Parathyroid adenoma (tissue), 2 donors: Measurements from ENCODE around the gene SCAMP4.

Source experiments
- H2AFZ ChIP-seq: fragments of 300-600 bp; sonication (generic); one replicate; pipeline ENCODE4 v1.7.0; 2017; ENCODE audit warnings: antibody characterized with exemption, mild to moderate bottlenecking
- H3K27ac ChIP-seq: fragments of 300-600 bp; sonication (generic); one replicate; pipeline ENCODE4 v1.7.0; 2017
- H3K27me3 ChIP-seq: fragments of 300-600 bp; sonication (generic); one replicate; pipeline ENCODE4 v1.7.0; 2017; ENCODE audit warnings: low read length; ENCODE audit not compliant: control insufficient read depth, insufficient read depth
- H3K36me3 ChIP-seq: fragments of 300-600 bp; sonication (generic); one replicate; pipeline ENCODE4 v1.7.0; 2017; ENCODE audit warnings: low read length; ENCODE audit not compliant: control insufficient read depth, insufficient read depth
- H3K4me1 ChIP-seq: fragments of 300-600 bp; sonication (generic); one replicate; pipeline ENCODE4 v1.7.0; 2017; ENCODE audit warnings: control low read depth
- H3K4me2 ChIP-seq: fragments of 300-600 bp; sonication (generic); one replicate; pipeline ENCODE4 v1.7.0; 2017; ENCODE audit warnings: low read length
- H3K4me3 ChIP-seq: fragments of 300-600 bp; sonication (generic); one replicate; pipeline ENCODE4 v1.7.0; 2017; ENCODE audit warnings: low read depth, low read length
- H3K79me2 ChIP-seq: fragments of 300-600 bp; sonication (generic); one replicate; pipeline ENCODE4 v1.7.0; 2017; ENCODE audit warnings: control low read depth
- H3K9ac ChIP-seq: fragments of 300-600 bp; sonication (generic); one replicate; pipeline ENCODE4 v1.7.0; 2017; ENCODE audit warnings: mild to moderate bottlenecking
- H3K9me3 ChIP-seq: fragments of 300-600 bp; sonication (generic); one replicate; pipeline ENCODE4 v1.7.0; 2017; ENCODE audit warnings: low read length; ENCODE audit not compliant: control insufficient read depth
- TF ChIP-seq, protein P1 (sequence below): fragments of 300-600 bp; sonication (generic); IDR thresholded peaks from one replicate; pipeline ENCODE4 v1.7.0; 2017; ENCODE audit warnings: antibody characterized with exemption, mild to moderate bottlenecking
- donor health status: primary hyperparathyroidism.

Gene SCAMP4

GRCh38 chr19:1942934-1943555 is 37.8 kb downstream of the SCAMP4 start:
- no peak overlapping the region for H3K9ac ChIP-seq
- no peaks in the 10 kb centered on the region for H3K9me3 ChIP-seq
- H3K4me3 ChIP-seq, result no peak overlapping the region
- H3K36me3 ChIP-seq, result no peaks in the 10 kb centered on the region
- peak overlapping the region; percentile 98 for H3K4me2 ChIP-seq
- H3K27me3 ChIP-seq, result no peaks in the 10 kb centered on the region
- H3K79me2 ChIP-seq, result peaks cover 55% of the 10 kb centered on the region
- no peak overlapping the region for H3K27ac ChIP-seq
- TF ChIP-seq, protein P1, sequence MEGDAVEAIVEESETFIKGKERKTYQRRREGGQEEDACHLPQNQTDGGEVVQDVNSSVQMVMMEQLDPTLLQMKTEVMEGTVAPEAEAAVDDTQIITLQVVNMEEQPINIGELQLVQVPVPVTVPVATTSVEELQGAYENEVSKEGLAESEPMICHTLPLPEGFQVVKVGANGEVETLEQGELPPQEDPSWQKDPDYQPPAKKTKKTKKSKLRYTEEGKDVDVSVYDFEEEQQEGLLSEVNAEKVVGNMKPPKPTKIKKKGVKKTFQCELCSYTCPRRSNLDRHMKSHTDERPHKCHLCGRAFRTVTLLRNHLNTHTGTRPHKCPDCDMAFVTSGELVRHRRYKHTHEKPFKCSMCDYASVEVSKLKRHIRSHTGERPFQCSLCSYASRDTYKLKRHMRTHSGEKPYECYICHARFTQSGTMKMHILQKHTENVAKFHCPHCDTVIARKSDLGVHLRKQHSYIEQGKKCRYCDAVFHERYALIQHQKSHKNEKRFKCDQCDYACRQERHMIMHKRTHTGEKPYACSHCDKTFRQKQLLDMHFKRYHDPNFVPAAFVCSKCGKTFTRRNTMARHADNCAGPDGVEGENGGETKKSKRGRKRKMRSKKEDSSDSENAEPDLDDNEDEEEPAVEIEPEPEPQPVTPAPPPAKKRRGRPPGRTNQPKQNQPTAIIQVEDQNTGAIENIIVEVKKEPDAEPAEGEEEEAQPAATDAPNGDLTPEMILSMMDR, result no peak
- no peak overlapping the region for H2AFZ ChIP-seq
- peaks cover 13% of the 10 kb centered on the region for H3K4me1 ChIP-seq

DNA sequence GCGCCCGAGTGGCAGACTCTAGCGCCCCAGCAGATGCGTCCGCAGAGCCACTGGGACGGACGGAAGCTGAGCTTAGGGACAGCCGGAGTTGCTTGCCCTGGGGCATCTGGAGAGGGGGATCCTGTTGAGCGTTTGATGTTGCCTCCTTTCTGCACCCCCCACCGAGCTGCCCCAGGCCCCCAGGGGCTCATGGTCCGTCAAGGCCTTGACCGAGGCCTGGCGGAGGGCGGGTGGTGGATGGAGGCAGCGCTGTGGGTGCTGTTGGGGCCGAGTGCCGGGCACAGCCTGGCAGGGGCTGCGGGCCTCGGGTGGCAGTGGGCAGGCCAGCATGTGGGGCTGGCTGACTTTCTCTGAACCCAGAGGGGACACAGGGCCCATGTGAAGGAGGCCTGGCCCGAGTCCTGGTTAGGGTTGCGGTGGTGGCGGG is 38.5 kb downstream of the SCAMP4 start:
- H2AFZ ChIP-seq, result no peak overlapping the region
- H3K4me1 ChIP-seq, result peaks cover 13% of the 10 kb centered on the region
- H3K36me3 ChIP-seq, result no peaks in the 10 kb centered on the region
- H3K9ac ChIP-seq, result no peak overlapping the region
- H3K4me2 ChIP-seq, result no peak overlapping the region
- TF ChIP-seq, protein P1, result no peak
- peaks cover 58% of the 10 kb centered on the region for H3K79me2 ChIP-seq
- no peaks in the 10 kb centered on the region for H3K27me3 ChIP-seq
- H3K9me3 ChIP-seq, result no peaks in the 10 kb centered on the region
- no peak overlapping the region for H3K27ac ChIP-seq
- no peak overlapping the region for H3K4me3 ChIP-seq

GRCh38 chr19:1944088-1944915 is 39.1 kb downstream of the SCAMP4 start:
- no peaks in the 10 kb centered on the region for H3K27me3 ChIP-seq
- H3K4me1 ChIP-seq, result peaks cover 13% of the 10 kb centered on the region
- H3K9ac ChIP-seq, result no peak overlapping the region
- no peaks in the 10 kb centered on the region for H3K9me3 ChIP-seq
- no peak overlapping the region for H3K4me2 ChIP-seq
- TF ChIP-seq, protein P1, result no peak
- H2AFZ ChIP-seq, result no peak overlapping the region
- H3K79me2 ChIP-seq, result peaks cover 62% of the 10 kb centered on the region
- no peak overlapping the region for H3K27ac ChIP-seq
- no peaks in the 10 kb centered on the region for H3K36me3 ChIP-seq
- H3K4me3 ChIP-seq, result no peak overlapping the region

GRCh38 chr19:1944916-1945561 is 39.8 kb downstream of the SCAMP4 start:
- TF ChIP-seq, protein P1, result no peak
- H3K4me1 ChIP-seq, result peaks cover 9% of the 10 kb centered on the region

More at GRCh38 chr19:1944916-1945561, 39.8 kb downstream of the SCAMP4 start:
- H3K9ac ChIP-seq, result no peak overlapping the region
- no peaks in the 10 kb centered on the region for H3K9me3 ChIP-seq
- H3K4me3 ChIP-seq, result no peak overlapping the region
- H3K79me2 ChIP-seq, result peaks cover 67% of the 10 kb centered on the region
- no peak overlapping the region for H3K4me2 ChIP-seq
- H3K36me3 ChIP-seq, result no peaks in the 10 kb centered on the region
- no peak overlapping the region for H3K27ac ChIP-seq
- no peaks in the 10 kb centered on the region for H3K27me3 ChIP-seq
- H2AFZ ChIP-seq, result no peak overlapping the region
